Measurements from ENCODE around the gene AGAP2.

The AGAP2 gene

GRCh38 chr12:57740656-57741412 is 2.3 kb upstream of the AGAP2 start:
- H3K36me3 Mint-ChIP-seq (ENCODE audit: low read depth), result peaks cover 8% of the 10 kb centered on the region
- ATAC-seq (peak; percentile 68), DNase-seq (peak; percentile 75)
- no peaks in the 10 kb centered on the region for H3K27me3 Mint-ChIP-seq
- peak overlapping the region; percentile 96 for H3K4me3 Mint-ChIP-seq
- no peaks in the 10 kb centered on the region for H3K9me3 Mint-ChIP-seq
- H3K27ac Mint-ChIP-seq, result peak overlapping the region; percentile 90
- H3K4me1 Mint-ChIP-seq, result peaks cover 58% of the 10 kb centered on the region

- H3K36me3 Mint-ChIP-seq (ENCODE audit: low read depth), result peaks cover 5% of the 10 kb centered on the region
- no peaks in the 10 kb centered on the region for H3K27me3 Mint-ChIP-seq
- ATAC-seq (no peak), DNase-seq (no peak)
- peaks cover 50% of the 10 kb centered on the region for H3K4me1 Mint-ChIP-seq
- H3K9me3 Mint-ChIP-seq, result no peaks in the 10 kb centered on the region
- H3K27ac Mint-ChIP-seq, result peak overlapping the region; percentile 15
- peak overlapping the region; percentile 96 for H3K4me3 Mint-ChIP-seq
Measured at GRCh38 chr12:57739914-57740538, 1.5 kb upstream of the AGAP2 start.

GRCh38 chr12:57739387-57739786 is 845 bp upstream of the AGAP2 start:
- Mint-ChIP-seq H3K36me3 (ENCODE audit: low read depth) (peaks cover 8% of the 10 kb centered on the region), H3K27me3 (no peaks in the 10 kb centered on the region), H3K27ac (peak overlapping the region; percentile 15), H3K9me3 (no peaks in the 10 kb centered on the region), H3K4me1 (peaks cover 45% of the 10 kb centered on the region), H3K4me3 (peak overlapping the region; percentile 9)
- DNase-seq (no peak), ATAC-seq (no peak)

- Mint-ChIP-seq H3K4me1 (peaks cover 38% of the 10 kb centered on the region), H3K27ac (no peak overlapping the region), H3K4me3 (no peak overlapping the region), H3K27me3 (no peaks in the 10 kb centered on the region), H3K9me3 (no peaks in the 10 kb centered on the region), H3K36me3 (ENCODE audit: low read depth) (peaks cover 11% of the 10 kb centered on the region)
- ATAC-seq (no peak), DNase-seq (no peak)
Measured at GRCh38 chr12:57737467-57738460, 778 bp downstream of the AGAP2 start.

GRCh38 chr12:57736741-57737466 is 1.6 kb downstream of the AGAP2 start:
- Mint-ChIP-seq H3K4me1 (peaks cover 31% of the 10 kb centered on the region), H3K4me3 (no peak overlapping the region), H3K9me3 (no peaks in the 10 kb centered on the region), H3K27ac (peak overlapping the region; percentile 0), H3K27me3 (no peaks in the 10 kb centered on the region), H3K36me3 (ENCODE audit: low read depth) (peaks cover 16% of the 10 kb centered on the region)
- no peak for DNase-seq
- no peak for ATAC-seq

- peak overlapping the region; percentile 0 for H3K27ac Mint-ChIP-seq
- ATAC-seq (no peak), DNase-seq (no peak)
- H3K4me3 Mint-ChIP-seq, result no peak overlapping the region
- no peaks in the 10 kb centered on the region for H3K27me3 Mint-ChIP-seq
- H3K36me3 Mint-ChIP-seq (ENCODE audit: low read depth), result peaks cover 21% of the 10 kb centered on the region
- no peaks in the 10 kb centered on the region for H3K9me3 Mint-ChIP-seq
- H3K4me1 Mint-ChIP-seq, result peaks cover 27% of the 10 kb centered on the region
Measured at GRCh38 chr12:57735952-57736740, 2.4 kb downstream of the AGAP2 start.

DNA sequence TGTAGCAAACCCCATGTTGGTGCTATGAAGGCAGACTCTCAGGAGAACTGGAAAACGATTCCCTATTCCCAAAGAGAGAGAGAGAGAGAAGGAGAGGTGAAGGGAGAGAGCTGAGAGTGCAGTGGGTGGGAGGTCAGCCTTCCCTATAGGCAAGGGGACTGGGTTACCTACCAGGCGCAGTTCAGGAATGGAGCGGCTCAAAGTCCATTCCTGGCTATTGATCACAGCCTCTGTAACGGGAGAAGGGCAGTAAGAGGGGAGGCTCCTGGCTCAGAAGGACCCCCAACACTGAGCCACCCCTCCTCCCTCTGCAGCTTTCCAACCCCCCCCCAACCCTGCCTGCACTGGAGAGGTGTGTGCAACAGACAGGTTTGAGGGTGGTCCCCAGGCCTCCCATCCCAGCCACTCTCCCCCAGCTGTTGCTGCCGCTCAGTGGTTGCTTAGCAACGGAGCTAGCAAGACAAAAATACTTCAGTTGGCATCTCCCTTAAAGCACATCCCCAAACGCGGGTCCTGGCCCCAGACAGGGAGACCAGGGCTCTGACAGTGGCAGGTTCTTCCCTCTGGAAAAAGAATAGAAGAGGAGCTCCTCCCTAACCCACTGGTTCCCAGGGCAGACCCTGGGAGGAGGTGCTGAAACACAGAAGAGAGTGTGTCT is 3.2 kb downstream of the AGAP2 start:
- ATAC-seq, result no peak
- H3K4me1 Mint-ChIP-seq, result peaks cover 19% of the 10 kb centered on the region
- no peaks in the 10 kb centered on the region for H3K27me3 Mint-ChIP-seq
- H3K36me3 Mint-ChIP-seq (ENCODE audit: low read depth), result peaks cover 23% of the 10 kb centered on the region
- no peak overlapping the region for H3K27ac Mint-ChIP-seq
- no peak overlapping the region for H3K4me3 Mint-ChIP-seq
- no peak for DNase-seq
- no peaks in the 10 kb centered on the region for H3K9me3 Mint-ChIP-seq

- Mint-ChIP-seq H3K4me1 (peaks cover 13% of the 10 kb centered on the region), H3K4me3 (no peak overlapping the region)
Measured at GRCh38 chr12:57734591-57734990, 4.0 kb downstream of the AGAP2 start.

DNA sequence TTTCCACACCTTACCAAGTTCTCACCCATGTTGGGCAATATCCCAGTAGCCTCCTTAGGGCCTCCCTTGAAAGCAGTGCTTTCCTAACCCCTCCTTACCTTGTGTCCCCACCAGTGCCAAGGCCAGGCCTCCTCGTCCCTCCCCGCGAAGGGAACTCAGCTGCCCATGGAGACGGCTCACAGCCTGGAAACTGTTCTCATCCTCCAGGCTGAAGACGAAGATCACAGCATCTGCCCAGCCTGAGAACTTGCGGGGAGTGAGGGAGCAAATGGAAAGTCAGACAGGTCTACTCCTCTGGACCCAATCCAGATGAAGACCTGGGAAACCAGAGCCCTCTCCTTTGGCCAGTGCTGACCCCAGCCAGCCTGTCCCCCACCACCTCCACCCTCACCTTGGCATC is 4.6 kb downstream of the AGAP2 start:
- Mint-ChIP-seq H3K27me3 (no peaks in the 10 kb centered on the region), H3K9me3 (no peaks in the 10 kb centered on the region), H3K36me3 (ENCODE audit: low read depth) (peaks cover 25% of the 10 kb centered on the region), H3K4me3 (no peak overlapping the region), H3K4me1 (peaks cover 6% of the 10 kb centered on the region), H3K27ac (no peak overlapping the region)
- DNase-seq (no peak), ATAC-seq (no peak)

More at GRCh38 chr12:57734591-57734990, 4.0 kb downstream of the AGAP2 start:
- H3K9me3 Mint-ChIP-seq, result no peaks in the 10 kb centered on the region
- DNase-seq (no peak), ATAC-seq (no peak)
- no peaks in the 10 kb centered on the region for H3K27me3 Mint-ChIP-seq
- H3K27ac Mint-ChIP-seq, result no peak overlapping the region
- peaks cover 27% of the 10 kb centered on the region for H3K36me3 Mint-ChIP-seq (ENCODE audit: low read depth)

- DNase-seq (no peak), ATAC-seq (no peak)
- no peak overlapping the region for H3K4me3 Mint-ChIP-seq
- no peaks in the 10 kb centered on the region for H3K27me3 Mint-ChIP-seq
- H3K36me3 Mint-ChIP-seq (ENCODE audit: low read depth), result peaks cover 28% of the 10 kb centered on the region
- no peak overlapping the region for H3K27ac Mint-ChIP-seq
- peaks cover 6% of the 10 kb centered on the region for H3K4me1 Mint-ChIP-seq
- no peaks in the 10 kb centered on the region for H3K9me3 Mint-ChIP-seq
Measured at GRCh38 chr12:57732726-57733593, 5.6 kb downstream of the AGAP2 start.

DNA sequence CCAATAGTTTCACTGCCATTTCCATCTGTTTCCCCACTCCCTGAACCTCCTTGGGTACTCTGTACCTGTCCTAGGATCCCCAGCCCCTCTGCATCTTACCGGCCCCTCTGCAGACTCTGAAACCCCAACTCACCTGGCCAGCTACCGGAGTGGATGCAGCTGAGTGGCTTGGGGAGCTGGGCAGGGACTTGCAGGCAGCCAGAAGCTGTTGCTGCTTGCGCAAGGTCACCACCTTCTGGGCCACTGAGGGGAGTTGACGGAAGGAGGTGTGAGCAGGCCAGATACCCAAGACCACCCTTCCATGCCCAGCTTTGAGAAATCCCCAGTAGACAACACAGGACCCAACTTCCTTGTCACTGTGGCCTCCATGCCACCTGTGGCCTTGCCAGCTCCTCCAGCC is 6.3 kb downstream of the AGAP2 start:
- H3K9me3 Mint-ChIP-seq, result no peaks in the 10 kb centered on the region
- ATAC-seq, result no peak
- no peak overlapping the region for H3K27ac Mint-ChIP-seq

DNA sequence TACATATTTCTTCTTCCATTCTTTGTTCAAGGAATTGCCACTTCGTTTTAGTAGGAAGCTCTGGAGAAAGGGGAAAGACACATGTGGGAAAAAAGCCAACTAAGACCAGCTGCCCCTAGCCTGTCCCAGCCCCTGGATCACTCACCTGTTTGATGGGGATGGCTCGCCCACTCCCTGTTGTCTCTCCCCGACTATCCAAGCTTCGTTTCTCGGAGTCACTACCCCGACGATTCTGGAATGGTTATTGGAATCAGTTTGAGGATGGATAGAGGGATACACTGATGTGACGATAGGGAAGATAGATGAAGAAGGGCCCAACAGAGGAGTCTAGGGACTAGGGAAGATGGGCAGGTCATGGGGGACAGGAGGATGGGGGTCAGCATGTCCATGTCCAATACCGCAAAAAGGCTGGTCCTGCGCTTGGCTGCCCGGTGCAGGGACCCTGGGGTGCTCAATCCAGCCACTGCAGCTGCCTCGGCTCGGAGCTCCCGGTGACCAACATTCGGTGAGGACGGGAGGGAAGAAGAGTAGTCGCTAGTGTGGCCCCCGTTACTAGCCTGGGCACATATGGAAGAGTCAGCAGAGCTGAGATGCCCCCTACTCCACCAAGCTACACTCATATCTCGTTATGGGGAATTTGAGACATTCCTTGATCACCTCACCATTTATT is 7.0 kb downstream of the AGAP2 start:
- no peak for DNase-seq
- no peaks in the 10 kb centered on the region for H3K9me3 Mint-ChIP-seq
- ATAC-seq, result no peak
- H3K4me1 Mint-ChIP-seq, result peaks cover 2% of the 10 kb centered on the region
- no peak overlapping the region for H3K4me3 Mint-ChIP-seq
- no peaks in the 10 kb centered on the region for H3K27me3 Mint-ChIP-seq
- H3K36me3 Mint-ChIP-seq (ENCODE audit: low read depth), result peaks cover 32% of the 10 kb centered on the region
- H3K27ac Mint-ChIP-seq, result no peak overlapping the region

More for the DNA sequence above, 6.3 kb downstream of the AGAP2 start:
- Mint-ChIP-seq H3K4me3 (no peak overlapping the region), H3K4me1 (peaks cover 6% of the 10 kb centered on the region), H3K27me3 (no peaks in the 10 kb centered on the region), H3K36me3 (ENCODE audit: low read depth) (peaks cover 32% of the 10 kb centered on the region)
- DNase-seq, result no peak

All from activated naive CD8-positive, alpha-beta T cell treated with anti-CD3 and anti-CD28 coated beads, Interleukin-2, amount 50 U/mL, for 24 hours (primary cell).